Hepatocyte (in vitro differentiated cells): ENCODE measurements around the gene TMA7B. TPM values are rescaled to one million over a fixed set of nuclear protein-coding genes. Genes with fewer than 3 reads are reported as not detected.

Experiments used
- DNase-seq: peaks from one replicate; pipeline ENCODE4 v3.0.0-alpha.2; 2016; ENCODE audit warnings: low spot score
- H2AFZ ChIP-seq: fragments of 200-600 bp; sonication (generic); 2 replicates; pipeline ENCODE4 v1.6.0; 2016; ENCODE audit warnings: antibody characterized with exemption, mild to moderate bottlenecking
- H3K27ac ChIP-seq: fragments of 200-600 bp; sonication (generic); 2 replicates; pipeline ENCODE4 v1.5.1; 2016; ENCODE audit warnings: mild to moderate bottlenecking
- H3K27me3 ChIP-seq: fragments of 200-600 bp; sonication (generic); 2 replicates; pipeline ENCODE4 v1.6.1; 2016
- H3K36me3 ChIP-seq: fragments of 200-600 bp; sonication (generic); replicated peaks from 2 replicates; pipeline ENCODE4 v1.5.1; 2016; ENCODE audit warnings: low read depth; ENCODE audit not compliant: insufficient read depth
- H3K4me1 ChIP-seq: fragments of 200-600 bp; sonication (generic); 2 replicates; pipeline ENCODE4 v1.5.1; 2016; ENCODE audit warnings: mild to moderate bottlenecking, moderate library complexity; ENCODE audit not compliant: insufficient read depth
- H3K4me2 ChIP-seq: fragments of 200-600 bp; sonication (generic); 2 replicates; pipeline ENCODE4 v1.6.0; 2016
- H3K4me3 ChIP-seq: fragments of 200-600 bp; sonication (generic); 2 replicates; pipeline ENCODE4 v1.5.1; 2016; ENCODE audit warnings: mild to moderate bottlenecking
- H3K79me2 ChIP-seq: fragments of 200-600 bp; sonication (generic); 2 replicates; pipeline ENCODE4 v1.6.0; 2017; ENCODE audit warnings: mild to moderate bottlenecking
- H3K9me2 ChIP-seq: fragments of 200-600 bp; sonication (generic); replicated peaks from 2 replicates; pipeline ENCODE4 v1.6.0; 2017; ENCODE audit warnings: mild to moderate bottlenecking; ENCODE audit not compliant: insufficient read depth
- H3K9me3 ChIP-seq: fragments of 200-600 bp; sonication (generic); 2 replicates; pipeline ENCODE4 v1.5.1; 2016; ENCODE audit warnings: low read depth, mild to moderate bottlenecking
- H4K20me1 ChIP-seq: fragments of 200-600 bp; sonication (generic); 2 replicates; pipeline ENCODE4 v1.6.0; 2016; ENCODE audit warnings: mild to moderate bottlenecking; ENCODE audit not compliant: insufficient read depth, poor library complexity, severe bottlenecking
- CTCF ChIP-seq: fragments of 200-600 bp; sonication (generic); IDR thresholded peaks from 2 replicates; pipeline ENCODE4 v1.5.1; 2016; ENCODE audit warnings: antibody characterized with exemption, mild to moderate bottlenecking; ENCODE audit not compliant: poor library complexity
- EZH2 ChIP-seq: fragments of 200-600 bp; sonication (generic); IDR thresholded peaks from 2 replicates; pipeline ENCODE4 v1.6.1; 2016; ENCODE audit warnings: antibody characterized with exemption, mild to moderate bottlenecking, borderline replicate concordance
- EZH2phosphoT487 ChIP-seq: fragments of 200-600 bp; sonication (generic); IDR thresholded peaks from one replicate; pipeline ENCODE4 v1.6.1; 2018; ENCODE audit warnings: antibody characterized with exemption, mild to moderate bottlenecking, low read depth, moderate library complexity; ENCODE audit not compliant: unreplicated experiment, severe bottlenecking
- WGBS: methylation state at CpG from one replicate; pipeline ENCODE4 v1.1.6; 2016; ENCODE audit warnings: low lambda C conversion rate; ENCODE audit errors: missing lambda C conversion rate; 5-methylcytosine and 5-hydroxymethylcytosine counted together
- polyA plus RNA-seq: library from polyadenylated mRNA; unstranded; fragments of >200 nt; fragmentation: Nextera tagmentation; extraction: Ambion mirVana; gene quantifications from 2 replicates; pipeline ENCODE4 v1.2.1, GENCODE V29; 2016
- total RNA-seq: library from RNA; depleted of rRNA; stranded (reverse); fragments of >200 nt; gene quantifications from 2 replicates; pipeline ENCODE4 v1.2.3, GENCODE V29; 2014

The TMA7B gene
- total RNA-seq: not detected in 2 replicates
- not detected in 2 replicates for polyA plus RNA-seq

- H3K4me1 ChIP-seq: no peaks in the 10 kb centered on the region
- no peaks in the 10 kb centered on the region for H3K79me2 ChIP-seq
- H3K4me2 ChIP-seq: no peak within 1 kb of the TSS
- H3K9me2 ChIP-seq: no peaks in the 10 kb centered on the region
- no peaks in the 10 kb centered on the region for H3K27me3 ChIP-seq
- no peak within 1 kb of the TSS for H2AFZ ChIP-seq
- no peak for TF ChIP-seq EZH2
- peak; percentile 8 for TF ChIP-seq CTCF
- H3K9me3 ChIP-seq: no peaks in the 10 kb centered on the region
- H3K27ac ChIP-seq: peak within 1 kb of the TSS; percentile 18
- no peaks in the 10 kb centered on the region for H3K36me3 ChIP-seq
- 51% methylated on average over 14 of the region's 14 CpGs for WGBS
- peak; percentile 68 for DNase-seq
- no peaks in the 10 kb centered on the region for H4K20me1 ChIP-seq
- H3K4me3 ChIP-seq: no peak within 1 kb of the TSS
Measured at GRCh38 chr22:39959640-39960447, at the start of gene TMA7B. TMA7B (plus strand) TSS chr22:39960397; CDS start chr22:39964375, 3,978 bp downstream.

DNA sequence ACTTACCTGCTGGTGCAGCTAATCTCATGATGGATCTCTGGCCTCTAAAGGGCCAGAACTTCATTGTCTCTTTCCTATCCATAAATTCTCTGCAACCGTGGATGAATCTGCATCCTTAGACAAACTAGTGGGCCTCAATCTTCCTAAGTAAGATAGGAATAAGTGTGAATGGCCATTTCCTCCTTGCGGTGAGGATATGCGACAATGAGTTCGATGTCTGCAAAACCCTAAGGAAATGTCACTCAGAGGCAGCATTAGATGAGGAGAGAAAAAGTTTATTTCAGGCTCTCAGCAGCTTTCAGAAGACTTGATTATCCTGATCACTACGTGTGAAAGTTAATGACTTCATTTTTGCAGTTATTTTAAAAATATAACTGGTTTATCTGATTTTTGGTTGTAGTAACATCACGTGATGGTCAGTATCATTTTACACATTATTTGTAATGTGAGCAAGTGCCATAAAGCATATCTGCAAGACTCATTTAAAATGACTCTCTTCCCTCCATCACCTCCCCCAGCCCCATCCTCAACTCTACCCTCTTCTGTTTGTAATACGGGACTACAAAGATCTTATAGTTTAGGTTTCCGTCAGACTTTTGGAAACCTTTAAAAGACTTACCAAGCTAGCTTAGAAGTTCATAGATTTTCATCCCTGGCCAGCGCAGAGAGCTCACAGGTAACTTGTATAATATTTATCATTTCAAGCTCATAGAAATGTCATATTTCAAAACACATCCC lies 49.2 kb upstream of the TMA7B start:
- Histone ChIP-seq H3K4me2 (no peak overlapping the region), H3K4me1 (peaks cover 8% of the 10 kb centered on the region), H3K9me3 (no peaks in the 10 kb centered on the region), H3K36me3 (no peaks in the 10 kb centered on the region), H3K27ac (no peak overlapping the region), H4K20me1 (no peaks in the 10 kb centered on the region), H2AFZ (no peak overlapping the region), H3K4me3 (no peak overlapping the region), H3K27me3 (peaks cover 7% of the 10 kb centered on the region), H3K79me2 (no peaks in the 10 kb centered on the region), H3K9me2 (no peaks in the 10 kb centered on the region)
- TF ChIP-seq CTCF: no peak
- no peak for TF ChIP-seq EZH2phosphoT487
- no peak for TF ChIP-seq EZH2
- DNase-seq: no peak
- WGBS: 81% methylated on average over 9 of the region's 9 CpGs

DNA sequence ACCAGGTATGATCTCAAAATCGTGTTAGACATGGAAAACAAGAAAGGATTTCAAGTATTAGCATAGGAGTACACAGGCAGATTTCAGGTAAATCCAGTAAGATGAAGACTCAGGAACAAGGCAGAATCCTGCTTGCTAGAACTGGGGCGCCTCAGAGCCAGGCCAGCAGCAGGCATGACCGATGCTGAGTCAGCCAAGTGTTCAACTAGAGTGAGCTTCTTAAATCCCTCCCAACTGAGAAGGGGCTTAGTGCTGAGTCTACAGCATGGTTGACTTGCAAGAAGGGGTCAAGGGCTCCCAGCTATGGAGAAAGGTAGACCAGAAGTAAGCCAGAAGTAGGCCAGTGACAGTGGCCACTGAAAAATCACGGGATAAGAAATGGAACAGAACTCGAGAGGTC lies 46.9 kb upstream of the TMA7B start:
- H3K9me2 ChIP-seq: no peaks in the 10 kb centered on the region
- 90% methylated on average over 5 of the region's 5 CpGs for WGBS
- H3K79me2 ChIP-seq: no peaks in the 10 kb centered on the region
- peaks cover 8% of the 10 kb centered on the region for H3K4me1 ChIP-seq
- no peaks in the 10 kb centered on the region for H3K36me3 ChIP-seq
- no peaks in the 10 kb centered on the region for H3K9me3 ChIP-seq
- H4K20me1 ChIP-seq: no peaks in the 10 kb centered on the region
- H3K27me3 ChIP-seq: peaks cover 9% of the 10 kb centered on the region
- H3K4me3 ChIP-seq: no peak overlapping the region
- no peak overlapping the region for H2AFZ ChIP-seq
- TF ChIP-seq CTCF (no peak), EZH2phosphoT487 (no peak), EZH2 (no peak)
- H3K27ac ChIP-seq: no peak overlapping the region
- DNase-seq: no peak
- H3K4me2 ChIP-seq: no peak overlapping the region
